Lower lobe of right lung (tissue), 2 donors: Measurements from ENCODE around the gene SLC45A3. TPM values are rescaled to one million over a fixed set of nuclear protein-coding genes. Genes with fewer than 3 reads are reported as not detected.
A peak's percentile ranks its signal among the peaks of the same experiment; 100 is the strongest.
"Not testable (repeated sequence)": the region's sequence is repeated elsewhere in the genome, so short reads cannot be mapped to it uniquely, and the experiment has no call there.

Experiments used
- ATAC-seq, 2 donors: fragments of 200-7000 bp; cut with Tn5 transposase; one replicate each; pipeline ENCODE4 v1.9.1; 2020 to 2022; ENCODE audit warnings: mild to moderate bottlenecking in 2 of 2, moderate library complexity in 2 of 2
- DNase-seq: peaks from one replicate; pipeline ENCODE4 v3.0.0-alpha.2; 2020
- H3K27ac ChIP-seq: fragments of 200-600 bp; one replicate; pipeline ENCODE4 v1.8.0; 2022
- H3K27me3 ChIP-seq: fragments of 200-600 bp; one replicate; pipeline ENCODE4 v1.8.0; 2022; ENCODE audit warnings: low read depth
- H3K36me3 ChIP-seq: fragments of 200-600 bp; one replicate; pipeline ENCODE4 v1.8.0; 2022; ENCODE audit warnings: mild to moderate bottlenecking
- H3K4me1 ChIP-seq: fragments of 200-600 bp; one replicate; pipeline ENCODE4 v1.8.0; 2022
- H3K4me3 ChIP-seq: fragments of 200-600 bp; one replicate; pipeline ENCODE4 v1.8.0; 2022; ENCODE audit warnings: mild to moderate bottlenecking
- H3K9me3 ChIP-seq: fragments of 200-600 bp; one replicate; pipeline ENCODE4 v1.8.0; 2022
- CTCF ChIP-seq: fragments of 200-600 bp; IDR thresholded peaks from one replicate; pipeline ENCODE4 v1.8.0; 2022; ENCODE audit warnings: antibody characterized with exemption, mild to moderate bottlenecking
- intact Hi-C: fragments of 100-400 bp; cut with DNase I; formaldehyde crosslinking; loops from one replicate; pipeline ENCODE4 v1.11.0; 2022
- total RNA-seq: library from RNA; stranded (reverse); fragmentation: NEBNext Ultra II Directional; extraction: Animal tissue kit (Norgen Biotek cat#: 25700); gene quantifications from one replicate; pipeline ENCODE4 v1.2.1, GENCODE V29; 2021
- donor health status: DM: no; HTN: yes; CAD: no; lungs with severe emphysema.

Gene SLC45A3
- total RNA-seq, 1 donor from 2014 or later: 6.8 TPM

GRCh38 chr1:205637854-205638468 is 42.3 kb downstream of the SLC45A3 start:
- intact Hi-C loops: no loop called here
- Histone ChIP-seq H3K9me3 (no peaks in the 10 kb centered on the region), H3K4me1 (peaks cover under 1% of the 10 kb centered on the region), H3K4me3 (no peak overlapping the region), H3K27ac (no peak overlapping the region), H3K27me3 (no peaks in the 10 kb centered on the region), H3K36me3 (no peaks in the 10 kb centered on the region)
- DNase-seq: no peak
- TF ChIP-seq CTCF: no peak
- no peak for ATAC-seq

GRCh38 chr1:205636732-205637131 is 43.6 kb downstream of the SLC45A3 start:
- Histone ChIP-seq H3K4me3 (no peak overlapping the region), H3K4me1 (peaks cover 8% of the 10 kb centered on the region), H3K27ac (no peak overlapping the region), H3K36me3 (no peaks in the 10 kb centered on the region), H3K27me3 (no peaks in the 10 kb centered on the region), H3K9me3 (no peaks in the 10 kb centered on the region)
- intact Hi-C loops: no loop called here
- TF ChIP-seq CTCF: no peak
- ATAC-seq: no peak
- DNase-seq: no peak

GRCh38 chr1:205636138-205636530 is 44.2 kb downstream of the SLC45A3 start:
- H3K9me3 ChIP-seq, DNase-seq, H3K27me3 ChIP-seq, ATAC-seq, H3K4me1 ChIP-seq, H3K4me3 ChIP-seq, H3K27ac ChIP-seq, H3K36me3 ChIP-seq, intact Hi-C loops: not testable (repeated sequence)

GRCh38 chr1:205633421-205633976 is 46.8 kb downstream of the SLC45A3 start:
- H3K9me3 ChIP-seq: no peaks in the 10 kb centered on the region
- intact Hi-C loops: no loop called here
- no peak for TF ChIP-seq CTCF
- H3K4me1 ChIP-seq: peaks cover 24% of the 10 kb centered on the region
- no peaks in the 10 kb centered on the region for H3K27me3 ChIP-seq
- H3K4me3 ChIP-seq: no peak overlapping the region
- no peak overlapping the region for H3K27ac ChIP-seq
- no peak for ATAC-seq
- DNase-seq: no peak
- H3K36me3 ChIP-seq: no peaks in the 10 kb centered on the region

- no peak for TF ChIP-seq CTCF
- H3K4me1 ChIP-seq: peaks cover 24% of the 10 kb centered on the region
- H3K9me3 ChIP-seq: no peaks in the 10 kb centered on the region
- DNase-seq: no peak
- peak overlapping the region; percentile 93 for H3K27ac ChIP-seq
- H3K27me3 ChIP-seq: no peaks in the 10 kb centered on the region
- intact Hi-C loops: no loop called here
- H3K4me3 ChIP-seq: peak overlapping the region; percentile 71
- peak in 1 of 2 donors; percentile 6 for ATAC-seq
- no peaks in the 10 kb centered on the region for H3K36me3 ChIP-seq
Observed at GRCh38 chr1:205632669-205633169, 47.6 kb downstream of the SLC45A3 start.
